ENCODE results near the gene C1QTNF5.

C1QTNF5 gene

GRCh38 chr11:119297938-119298337, 42.7 kb downstream of the C1QTNF5 start:
- DNase-seq, result no peak

DNA sequence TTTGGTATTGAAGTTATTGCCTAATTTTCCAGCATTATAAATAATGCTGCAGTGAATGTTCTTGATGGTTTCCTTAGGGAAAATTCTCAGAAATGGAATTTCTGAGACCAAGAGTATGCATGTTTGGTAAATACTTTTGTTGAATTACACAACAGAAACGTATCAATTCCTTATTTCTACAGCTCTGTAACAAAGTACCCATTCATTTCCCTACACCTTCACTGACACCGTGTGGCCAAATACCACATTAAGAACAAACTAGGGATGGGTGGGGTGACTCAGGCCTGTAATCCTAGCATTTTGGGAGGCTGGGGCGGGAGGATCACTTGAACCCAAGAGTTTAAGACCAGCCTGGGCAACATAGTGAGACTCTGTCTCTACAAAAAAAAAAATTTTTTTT, 45.5 kb downstream of the C1QTNF5 start:
- no peak for DNase-seq

GRCh38 chr11:119293461-119293860, 47.2 kb downstream of the C1QTNF5 start:
- DNase-seq, result no peak

DNA sequence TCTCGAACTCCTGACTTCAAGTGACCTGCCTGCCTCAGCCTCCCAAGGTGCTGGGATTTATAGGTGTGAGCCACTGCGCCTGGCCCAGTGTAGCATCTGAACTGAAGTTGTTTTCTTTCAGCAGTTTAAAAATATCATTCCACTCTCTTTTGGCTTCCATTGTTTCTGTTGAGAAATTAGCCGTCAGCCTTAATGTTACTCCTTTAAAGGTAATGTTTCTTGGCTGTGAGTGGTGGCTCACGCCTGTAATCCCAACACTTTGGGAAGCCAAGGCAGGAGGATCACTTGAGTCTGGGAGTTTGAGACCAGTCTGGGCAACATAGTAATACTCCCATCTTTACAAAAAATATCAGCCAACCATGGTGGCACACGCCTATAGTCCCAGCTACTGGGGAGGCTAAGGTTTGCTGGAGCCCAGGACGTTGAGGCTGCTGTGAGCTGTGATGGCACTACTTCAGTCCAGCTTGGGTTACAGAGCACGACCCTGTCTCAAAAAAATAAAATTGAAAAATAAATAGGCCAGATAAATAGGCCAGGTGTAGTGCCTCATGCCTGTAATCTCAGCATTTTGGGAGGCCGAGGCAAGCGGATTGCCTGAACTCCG, 49.7 kb downstream of the C1QTNF5 start:
- DNase-seq, result no peak
